GM21619 (cell line): ENCODE results near the gene MMP13.

Source experiments
- ATAC-seq: cut with Tn5 transposase; IDR thresholded peaks from one replicate; pipeline ENCODE4 v1.9.1; 2021; ENCODE audit not compliant: unreplicated experiment

MMP13 gene

GRCh38 chr11:102936864-102937509 lies 18.5 kb downstream of the MMP13 start:
- no peak for ATAC-seq

- ATAC-seq = no peak
Observed at GRCh38 chr11:102935514-102935913, 20.0 kb downstream of the MMP13 start.

GRCh38 chr11:102934735-102935134 lies 20.8 kb downstream of the MMP13 start:
- no peak for ATAC-seq

GRCh38 chr11:102933627-102934026 lies 21.9 kb downstream of the MMP13 start:
- ATAC-seq = peak; percentile 45

- no peak for ATAC-seq
Observed at GRCh38 chr11:102932678-102933077, 22.9 kb downstream of the MMP13 start.

- no peak for ATAC-seq
Observed at GRCh38 chr11:102930451-102930850, 25.1 kb downstream of the MMP13 start.

- ATAC-seq = no peak
Observed at GRCh38 chr11:102929972-102930371, 25.6 kb downstream of the MMP13 start.

- ATAC-seq = no peak
Observed at GRCh38 chr11:102929166-102929565, 26.4 kb downstream of the MMP13 start.

GRCh38 chr11:102928247-102928646 lies 27.3 kb downstream of the MMP13 start:
- ATAC-seq = no peak

GRCh38 chr11:102927624-102927990 lies 27.9 kb downstream of the MMP13 start:
- no peak for ATAC-seq

GRCh38 chr11:102926961-102927623 lies 28.4 kb downstream of the MMP13 start:
- no peak for ATAC-seq

- ATAC-seq = no peak
Observed at GRCh38 chr11:102926517-102926916, 29.0 kb downstream of the MMP13 start.

- no peak for ATAC-seq
Observed at GRCh38 chr11:102925988-102926387, 29.5 kb downstream of the MMP13 start.

GRCh38 chr11:102924851-102925380 lies 30.6 kb downstream of the MMP13 start:
- ATAC-seq = no peak

GRCh38 chr11:102921587-102922220 lies 33.8 kb downstream of the MMP13 start:
- no peak for ATAC-seq

- ATAC-seq = peak; percentile 89
Observed at GRCh38 chr11:102920118-102920684, 35.3 kb downstream of the MMP13 start.

GRCh38 chr11:102915044-102915375 lies 40.5 kb downstream of the MMP13 start:
- ATAC-seq = no peak

- no peak for ATAC-seq
Observed at GRCh38 chr11:102914238-102915043, 41.1 kb downstream of the MMP13 start.

GRCh38 chr11:102912482-102912830 lies 43.1 kb downstream of the MMP13 start:
- no peak for ATAC-seq

GRCh38 chr11:102911758-102912481 lies 43.6 kb downstream of the MMP13 start:
- ATAC-seq = no peak
